SKM-1 (cell line): Measurements from ENCODE around the gene CYBC1.
"Not testable (repeated sequence)": the region's sequence is repeated elsewhere in the genome, so short reads cannot be mapped to it uniquely, and the experiment has no call there.

Experiments
- DNase-seq: peaks from one replicate; lab custom pipeline; 2025; ENCODE audit not compliant: unreplicated experiment; lab: John Stamatoyannopoulos, UW

The CYBC1 gene

DNA sequence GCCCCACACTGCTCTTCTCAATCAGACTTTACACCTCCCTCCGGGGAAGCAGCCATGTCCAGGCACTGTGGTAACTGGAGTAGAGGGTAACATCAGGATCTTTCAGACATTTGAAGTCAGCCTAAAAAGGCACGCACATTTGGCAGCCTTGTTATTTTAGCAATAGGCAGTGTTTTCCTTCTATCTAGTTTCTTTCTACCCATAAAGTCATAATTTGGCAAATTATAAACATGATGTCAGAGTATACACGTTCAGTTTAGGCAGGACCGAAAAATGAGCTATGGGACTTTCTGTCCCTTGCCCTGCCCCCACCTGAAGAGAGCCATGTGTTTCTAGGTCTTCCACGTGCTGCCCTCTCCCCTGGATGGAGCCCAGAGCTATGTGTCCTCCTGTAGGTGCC is 29.1 kb upstream of the CYBC1 start:
- DNase-seq = no peak

DNA sequence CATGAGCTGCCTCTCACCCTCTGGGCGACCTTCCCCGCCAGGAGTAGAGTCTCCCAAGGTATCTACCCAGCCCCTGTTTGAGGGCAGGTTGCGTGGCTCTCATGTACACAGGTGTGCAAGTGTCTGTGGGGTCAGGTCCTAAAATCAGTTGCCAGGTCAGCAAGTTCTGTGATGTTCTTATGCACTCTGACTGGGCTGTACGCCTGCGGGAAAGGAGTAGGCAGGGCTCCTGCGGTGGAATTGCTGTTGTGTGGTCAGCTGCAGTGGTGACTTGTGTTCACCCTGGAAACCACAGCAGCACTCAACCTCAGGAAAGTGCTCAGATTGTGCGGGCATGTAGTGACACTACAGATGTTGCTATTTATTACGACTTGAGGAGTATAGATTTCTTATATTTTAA is 27.4 kb upstream of the CYBC1 start:
- DNase-seq = no peak

DNA sequence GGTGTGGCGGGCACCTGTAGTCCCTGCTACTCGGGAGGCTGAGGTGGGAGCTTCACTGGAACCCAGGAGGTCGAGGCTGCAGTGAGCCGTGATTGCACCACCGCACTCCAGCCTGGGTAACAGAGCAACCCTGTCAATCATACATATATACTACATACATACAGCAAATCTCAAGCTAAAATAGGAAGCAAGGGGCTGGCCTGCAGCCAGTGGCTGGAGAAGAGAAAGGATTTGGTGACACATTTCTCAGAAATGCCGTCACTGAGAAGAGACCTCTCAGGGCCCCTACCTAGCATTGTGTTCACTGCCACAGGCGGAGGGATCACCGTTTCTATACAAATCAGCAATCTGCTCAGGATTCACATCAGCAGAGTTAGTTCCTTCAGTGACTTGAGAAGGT is 24.9 kb upstream of the CYBC1 start:
- DNase-seq = no peak

DNA sequence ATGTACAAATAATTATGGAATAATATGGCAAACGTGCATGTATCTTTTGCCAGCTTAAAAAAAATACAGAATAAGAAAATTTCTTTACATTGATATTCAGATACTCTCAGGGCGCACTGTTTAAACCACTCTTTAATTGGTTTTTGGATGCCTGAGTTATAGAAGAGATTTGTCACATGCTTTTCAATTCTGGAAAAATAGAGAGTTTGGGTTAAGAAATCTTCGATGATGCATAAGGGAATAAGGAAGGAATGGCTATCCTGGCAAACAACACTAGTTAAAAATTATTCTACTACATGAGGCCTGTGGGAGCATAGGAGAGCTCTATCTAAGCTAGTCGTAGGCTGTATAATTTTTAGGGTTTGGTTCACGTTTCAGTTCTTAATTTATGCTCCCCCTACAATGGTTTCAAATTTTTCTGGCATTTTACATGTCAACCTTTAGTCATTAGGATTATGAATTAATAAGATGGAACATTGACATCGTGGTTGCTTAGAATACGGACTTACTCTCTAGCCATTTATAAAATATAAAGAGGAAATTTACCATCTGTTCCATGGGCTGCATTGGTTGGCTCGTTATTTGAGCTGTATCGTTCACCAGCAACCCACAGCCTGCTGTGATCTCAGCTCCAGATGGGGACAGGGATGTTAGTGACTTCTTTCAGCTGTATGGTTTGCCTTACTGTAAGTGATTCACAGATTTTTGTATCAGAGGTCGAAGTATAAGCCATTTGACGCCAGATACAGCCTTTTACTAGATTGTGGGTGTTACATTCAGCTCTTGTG is 23.9 kb upstream of the CYBC1 start:
- DNase-seq = no peak

DNA sequence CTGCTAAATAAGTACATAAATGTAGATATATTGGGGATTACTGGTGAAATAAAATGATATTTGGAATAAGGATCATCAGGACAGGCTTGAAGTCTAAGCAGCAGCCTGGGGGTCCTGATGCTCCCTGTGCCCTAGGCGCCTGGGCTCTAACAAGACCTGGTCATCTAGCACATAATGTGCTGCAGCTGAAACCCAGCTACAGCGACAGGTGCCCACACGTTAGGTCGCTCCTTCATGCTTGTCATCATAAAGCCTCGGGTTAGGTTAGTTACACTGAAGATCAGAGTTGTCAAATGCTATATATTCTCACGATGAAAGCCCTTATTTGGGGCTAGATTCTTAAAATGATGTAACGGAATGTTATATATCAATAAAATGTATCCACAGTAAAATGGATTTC is 19.5 kb upstream of the CYBC1 start:
- no peak for DNase-seq

DNA sequence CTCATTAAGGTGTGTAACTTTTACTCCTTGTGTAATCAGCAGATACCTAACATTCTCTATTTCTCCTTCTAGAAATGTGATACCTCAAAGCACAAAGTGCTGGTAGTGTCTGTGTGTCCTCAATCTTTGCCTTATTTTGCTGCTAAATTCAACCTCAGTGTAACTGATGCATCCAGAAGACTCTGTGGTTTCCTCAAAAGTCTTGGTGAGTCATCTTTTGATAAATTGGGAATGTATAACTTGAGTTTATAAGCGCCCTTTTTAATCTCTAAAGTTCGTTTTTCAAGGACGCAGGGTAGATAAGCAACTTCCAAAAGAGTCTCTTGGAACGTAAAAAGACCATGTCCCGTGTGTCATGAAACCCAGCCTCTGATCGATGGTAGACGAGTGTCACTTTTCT is 18.1 kb upstream of the CYBC1 start:
- DNase-seq = no peak

DNA sequence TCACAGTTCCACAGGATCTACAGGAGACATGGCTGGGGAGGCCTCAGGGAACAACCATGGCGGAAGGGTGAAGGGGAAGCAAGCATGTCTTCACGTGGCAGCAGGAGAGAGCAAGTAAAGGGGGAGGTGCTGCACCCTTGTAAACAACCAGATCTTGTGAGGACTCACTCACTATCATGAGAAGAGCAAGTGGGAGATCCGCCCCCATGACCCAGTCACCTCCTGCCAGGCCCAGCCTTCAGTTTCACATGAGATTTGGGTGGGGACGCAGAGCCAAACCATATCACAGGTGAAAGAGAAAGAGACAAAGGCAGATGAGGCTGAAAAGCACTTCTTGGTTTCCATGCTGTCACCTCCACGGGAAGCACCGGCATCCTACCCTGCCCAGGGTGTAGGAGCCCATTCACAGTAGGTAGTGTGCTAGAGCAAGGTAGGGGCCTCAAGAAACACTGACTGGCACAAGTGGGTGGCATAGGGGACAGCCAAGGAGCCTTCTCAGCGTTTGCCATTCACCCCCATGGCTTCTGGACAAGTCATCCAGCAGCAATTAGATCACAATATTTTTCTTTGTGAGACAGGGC is 14.6 kb upstream of the CYBC1 start:
- DNase-seq = no peak

DNA sequence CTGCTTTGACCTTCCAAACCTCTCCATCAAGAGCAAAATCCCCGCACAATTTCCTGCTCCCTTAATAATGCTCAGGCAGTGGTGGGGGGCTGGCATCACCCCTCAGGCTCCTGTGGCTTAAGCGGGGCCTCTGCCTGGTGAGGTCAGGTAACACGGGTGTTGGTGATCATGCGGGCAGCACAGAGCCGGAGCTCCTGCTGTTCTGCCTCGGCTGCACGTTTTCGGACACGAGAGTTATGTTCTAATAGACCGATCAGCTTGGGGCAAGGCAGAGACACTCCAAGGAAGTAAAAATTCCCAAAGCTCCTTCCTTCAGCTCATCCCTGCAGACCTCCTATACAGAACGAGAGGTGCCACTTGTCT is 14.0 kb upstream of the CYBC1 start:
- DNase-seq = no peak

DNA sequence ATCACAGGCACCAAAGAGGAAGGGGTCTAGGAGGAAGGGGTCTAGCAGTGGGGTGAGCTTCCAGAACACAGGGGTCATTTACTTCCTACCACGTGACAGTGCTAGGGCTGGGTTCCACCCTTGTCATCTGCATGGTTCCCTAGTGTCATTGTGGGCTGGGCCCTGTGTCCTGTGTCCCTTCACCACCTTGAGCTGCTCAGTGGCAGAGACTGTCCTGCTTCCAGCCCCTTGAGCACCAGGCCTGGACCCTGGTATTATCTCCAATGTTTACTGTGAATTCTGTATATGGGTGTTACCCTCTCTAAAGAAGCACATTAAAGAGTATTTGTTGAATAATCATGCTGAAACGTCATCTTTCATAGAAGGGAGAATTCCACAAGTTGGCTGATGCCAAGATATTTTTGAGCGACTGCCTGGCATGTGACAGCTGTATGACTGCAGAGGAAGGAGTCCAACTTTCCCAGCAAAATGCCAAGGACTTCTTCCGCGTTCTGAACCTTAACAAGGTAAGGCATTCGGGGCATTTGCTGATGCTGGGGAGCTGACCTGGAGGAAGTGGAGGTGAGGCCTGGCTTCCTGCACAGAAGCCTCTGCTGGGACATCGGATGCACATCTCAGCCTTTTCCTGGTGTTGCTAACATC is 13.5 kb upstream of the CYBC1 start:
- no peak for DNase-seq

DNA sequence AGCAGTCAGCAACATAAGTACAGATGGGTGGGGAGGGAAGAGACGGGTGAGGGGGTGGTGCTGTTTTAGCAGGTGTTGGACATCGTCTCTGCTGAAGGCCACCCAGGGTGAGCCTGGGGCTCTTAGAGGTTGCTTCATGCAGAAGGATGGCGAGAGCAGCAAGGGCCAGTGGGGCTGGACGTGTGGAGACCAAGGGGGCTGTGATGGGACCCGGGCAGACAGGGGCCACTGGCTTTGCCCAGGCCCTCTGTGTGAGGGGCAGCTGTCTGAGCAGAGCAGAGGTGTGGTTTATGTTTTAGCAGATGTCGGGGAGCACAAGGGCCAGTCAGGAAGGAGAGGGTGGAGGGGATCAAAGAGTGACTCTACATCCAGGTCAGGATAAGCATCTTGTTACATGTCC is 12.8 kb upstream of the CYBC1 start:
- no peak for DNase-seq

DNA sequence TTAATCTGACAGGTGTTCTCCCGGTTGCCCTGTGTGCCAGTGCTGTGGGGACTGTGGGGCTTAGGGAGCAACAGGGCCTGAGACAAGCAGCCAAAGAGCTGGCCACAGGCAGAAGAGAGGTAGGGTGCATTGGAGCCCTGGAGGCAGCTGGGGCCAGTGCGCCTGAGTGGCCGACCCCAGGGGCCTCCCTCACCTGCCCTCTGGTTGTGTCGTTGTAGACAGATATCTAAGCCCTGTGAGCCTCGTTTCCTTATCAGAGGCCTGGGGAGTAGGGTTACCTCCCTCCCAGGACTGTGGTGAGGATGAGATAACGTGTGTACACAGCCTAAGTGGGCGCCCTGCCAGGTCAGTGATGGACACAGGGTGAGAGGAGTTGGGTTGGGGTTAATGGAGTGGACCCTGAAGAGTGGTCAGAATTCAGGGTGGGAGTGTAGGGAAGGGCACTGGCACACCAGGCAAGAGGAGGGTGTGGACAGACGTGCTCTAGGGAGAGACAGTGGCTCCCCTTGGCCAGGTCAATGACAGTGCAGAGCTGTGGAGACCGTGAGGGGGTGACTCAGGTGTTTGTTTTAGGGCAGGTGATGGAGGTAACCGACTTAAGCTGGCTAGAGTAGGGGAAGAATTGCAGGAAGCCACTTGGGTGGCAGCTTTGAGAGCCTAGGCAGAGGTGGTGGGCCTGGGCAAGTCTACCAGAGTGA is 11.4 kb upstream of the CYBC1 start:
- no peak for DNase-seq

DNA sequence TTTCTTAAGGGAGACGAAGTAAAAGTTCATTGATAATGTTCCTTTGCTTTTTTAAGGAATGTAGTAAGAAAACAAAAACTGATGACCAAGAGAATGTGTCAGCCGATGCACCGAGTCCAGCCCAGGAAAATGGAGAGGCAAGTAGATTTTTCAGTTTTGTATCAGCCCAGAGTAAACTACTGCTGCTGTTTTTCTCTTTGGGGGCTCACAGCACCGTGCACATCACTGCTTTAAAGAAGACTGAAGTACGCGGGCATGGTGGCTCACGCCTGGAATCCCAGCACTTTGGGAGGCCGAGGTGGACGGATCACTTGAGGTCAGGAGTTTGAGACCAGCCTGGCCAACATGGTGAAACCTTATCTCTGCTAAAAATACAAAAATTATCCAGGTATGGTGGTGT is 9.4 kb upstream of the CYBC1 start:
- not testable (repeated sequence) for DNase-seq

DNA sequence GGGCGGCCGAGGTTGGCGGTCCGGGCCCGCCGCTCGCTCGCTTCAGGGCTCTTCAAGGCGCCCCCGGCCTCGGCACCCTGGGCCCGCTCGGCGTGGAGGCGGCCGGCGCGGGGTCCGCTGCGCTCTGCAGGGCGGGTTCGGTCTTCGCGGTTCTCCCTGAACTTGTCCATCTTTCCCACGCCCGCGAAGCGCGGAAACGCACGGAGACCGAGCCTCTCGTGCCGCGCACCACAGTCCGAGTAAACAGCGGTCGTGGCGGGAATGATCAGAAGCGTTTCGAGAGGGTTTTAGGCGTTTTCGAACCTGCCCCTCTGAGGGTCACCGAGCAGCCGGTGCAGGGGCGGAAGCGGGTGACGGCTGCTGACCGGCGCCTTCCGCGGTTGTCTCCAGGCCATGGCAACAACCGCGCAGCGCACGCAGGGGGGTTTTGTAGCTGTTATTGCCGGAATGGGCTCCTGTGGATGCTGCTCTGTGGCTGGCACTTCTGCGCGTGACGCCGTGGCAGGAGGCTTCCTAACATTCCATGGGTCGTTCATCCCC is 8.4 kb upstream of the CYBC1 start:
- DNase-seq = no peak

DNA sequence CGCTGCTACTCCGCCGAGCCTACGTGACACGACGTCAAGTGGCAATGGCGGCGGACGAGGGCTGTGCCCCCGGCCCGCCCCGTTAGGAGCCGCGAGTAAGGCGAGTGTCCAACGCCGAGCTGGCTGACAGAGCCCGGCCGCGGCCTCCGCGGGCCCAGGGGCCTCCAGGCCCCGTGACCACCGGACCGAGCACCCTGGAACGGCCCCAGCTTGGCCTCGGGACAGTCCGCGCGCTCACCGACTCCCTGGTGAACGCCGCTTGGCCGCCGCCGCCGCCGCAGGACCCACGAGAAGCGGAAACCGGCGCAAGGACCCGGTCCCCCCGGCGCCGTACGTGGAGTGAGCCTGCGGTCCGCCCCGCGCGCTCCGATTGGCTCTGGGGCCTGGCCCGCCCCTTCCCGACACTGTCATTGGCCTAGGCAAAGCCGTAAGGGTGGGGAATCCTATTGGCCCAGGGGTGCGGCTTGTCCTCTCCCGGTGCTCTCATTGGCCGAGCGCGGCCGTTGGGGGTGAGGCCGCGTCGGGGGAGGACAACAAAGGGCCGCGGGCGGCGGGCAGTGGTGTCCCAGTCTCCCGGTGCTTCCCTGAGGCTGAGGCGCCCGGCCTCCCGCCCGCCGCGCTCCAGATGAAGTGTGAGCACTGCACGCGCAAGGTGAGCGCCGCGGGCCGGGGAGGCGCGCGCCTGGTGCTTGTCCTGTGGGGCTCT is 7.8 kb upstream of the CYBC1 start, which contains the start of gene NARF:
Gene NARF (plus strand): TSS at position 563 of the 706 bp plus-strand sequence. CDS start 63 bp downstream, at position 626.
- DNase-seq = peak; percentile 96

DNA sequence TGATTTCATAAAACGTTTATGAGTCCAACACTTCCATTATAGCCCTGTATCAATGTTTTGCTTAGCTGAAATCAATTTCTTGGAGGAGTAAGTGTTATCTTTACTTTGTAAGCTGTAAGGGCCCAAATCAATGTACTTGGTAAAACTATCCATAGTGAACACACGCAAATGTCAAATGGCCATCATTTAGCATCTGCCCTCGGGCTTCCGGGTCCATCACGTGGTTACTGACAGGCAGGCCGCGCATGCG is 7.3 kb upstream of the CYBC1 start:
- DNase-seq = peak; percentile 88

DNA sequence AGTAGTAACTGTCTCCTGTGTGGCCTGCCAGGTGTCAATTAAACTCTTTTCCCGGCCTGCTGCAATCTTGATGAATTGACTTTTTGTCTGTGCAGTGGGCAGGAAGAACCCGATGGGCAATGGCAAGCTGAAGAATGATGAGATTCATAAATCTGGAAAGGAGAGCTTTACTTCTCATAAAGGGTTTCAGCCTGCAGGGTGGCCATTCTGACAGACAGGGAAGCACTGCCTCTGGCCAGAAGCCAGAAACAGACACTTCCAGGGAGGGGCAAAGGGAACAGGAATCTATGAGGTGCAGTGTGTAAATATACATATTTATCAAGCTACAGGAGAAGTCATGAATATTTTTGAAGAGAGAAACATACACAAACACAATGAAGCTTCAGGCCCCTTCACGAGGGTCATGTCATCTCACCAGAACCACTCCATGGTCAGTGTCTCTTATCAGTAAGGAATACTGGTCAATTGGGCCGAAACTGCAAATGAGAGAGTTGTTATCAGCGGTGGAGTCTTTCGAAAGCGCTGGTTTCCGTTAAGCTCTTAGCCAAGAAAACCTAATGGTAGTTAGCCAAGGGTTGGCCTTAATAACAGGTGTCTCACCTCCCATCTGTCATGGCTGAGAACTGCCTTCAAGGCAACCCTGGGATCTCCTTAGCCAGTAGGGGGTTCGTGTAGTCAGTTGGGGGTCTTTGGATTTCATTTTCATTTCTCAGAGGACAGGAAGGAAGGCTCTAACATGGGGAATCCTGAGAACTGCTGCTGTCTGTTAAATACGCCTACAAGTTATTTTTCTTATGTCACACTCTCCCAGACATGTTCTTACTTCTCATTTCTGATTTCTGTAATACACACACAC is 6.7 kb upstream of the CYBC1 start:
- no peak for DNase-seq

DNA sequence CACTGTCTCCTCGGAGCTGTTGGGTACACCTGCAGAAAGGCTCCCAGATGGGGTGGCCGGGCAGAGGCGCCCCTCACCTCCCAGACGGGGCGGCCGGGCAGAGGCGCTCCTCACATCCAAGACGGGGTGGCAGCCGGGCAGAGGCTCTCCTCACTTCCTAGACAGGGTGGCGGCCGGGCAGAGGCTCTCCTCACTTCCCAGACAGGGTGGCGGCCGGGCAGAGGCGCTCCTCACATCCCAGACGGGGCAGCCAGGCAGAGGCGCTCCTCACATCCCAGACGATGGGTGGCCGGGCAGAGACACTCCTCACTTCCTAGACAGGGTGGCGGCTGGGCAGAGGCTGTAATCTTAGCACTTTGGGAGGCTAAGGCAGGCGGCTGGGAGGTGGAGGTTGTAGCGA is 3.2 kb upstream of the CYBC1 start:
- DNase-seq = not testable (repeated sequence)

DNA sequence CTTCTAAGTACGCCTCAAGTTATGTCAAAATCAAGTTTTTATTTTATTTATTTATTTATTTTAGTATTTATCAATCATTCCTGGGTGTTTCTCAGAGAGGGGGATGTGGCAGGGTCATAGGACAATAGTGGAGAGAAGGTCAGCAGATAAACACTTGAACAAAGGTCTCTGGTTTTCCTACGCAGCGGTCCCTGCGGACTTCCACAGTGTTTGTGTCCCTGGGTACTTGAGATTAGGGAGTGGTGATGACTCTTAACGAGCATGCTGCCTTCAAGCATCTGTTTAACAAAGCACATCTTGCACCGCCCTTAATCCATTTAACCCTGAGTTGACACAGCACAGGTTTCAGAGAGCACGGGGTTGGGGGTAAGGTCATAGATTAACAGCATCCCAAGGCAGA is 2.6 kb upstream of the CYBC1 start:
- not testable (repeated sequence) for DNase-seq

DNA sequence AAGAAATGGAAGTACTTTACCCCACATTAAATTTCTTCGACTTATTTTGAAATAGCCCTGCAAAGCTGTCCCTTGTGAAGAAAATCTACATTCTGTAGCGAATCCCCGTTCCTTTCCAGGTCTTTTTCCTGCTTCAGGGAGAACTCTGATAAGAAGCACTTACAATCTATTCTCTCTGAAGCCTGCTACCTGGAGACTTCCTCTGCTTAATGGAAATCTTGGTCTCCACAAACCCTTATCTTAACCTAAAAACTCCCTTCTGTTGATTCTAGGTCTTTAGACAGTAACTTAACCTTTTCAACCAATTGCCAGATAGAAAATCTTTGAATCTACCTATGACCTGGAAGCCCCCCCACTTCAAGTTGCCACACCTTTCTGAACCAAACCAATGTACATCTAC is 1.6 kb upstream of the CYBC1 start:
- DNase-seq = no peak

DNA sequence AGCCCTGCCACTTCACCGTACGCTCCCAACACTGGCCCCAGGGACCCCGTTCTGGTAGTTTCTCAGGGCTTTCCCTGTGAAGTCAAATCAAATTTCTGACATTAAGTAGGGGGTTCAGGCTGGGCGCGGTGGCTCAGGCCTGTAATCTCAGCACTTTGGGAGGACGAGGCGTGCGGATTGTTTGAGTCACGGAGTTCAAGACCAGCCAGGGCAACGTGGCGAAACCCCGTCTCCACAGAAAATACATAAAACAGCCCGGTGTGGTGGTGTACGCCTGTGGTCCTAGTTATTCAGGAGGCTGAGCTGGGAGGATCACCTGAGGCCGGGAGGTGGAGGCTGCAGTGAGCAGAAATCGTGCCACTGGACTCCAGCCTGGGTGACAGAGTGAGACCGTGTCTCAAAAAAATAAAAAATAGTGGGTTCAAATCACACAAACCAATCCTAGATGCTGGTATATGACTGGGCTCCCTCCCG is 632 bp downstream of the CYBC1 start:
- no peak for DNase-seq
